CD14-positive monocyte (primary cell): ENCODE measurements around the gene TOMM40L. TPM values are rescaled to one million over a fixed set of nuclear protein-coding genes. Genes with fewer than 3 reads are reported as not detected.

Experiments used
- DNase-seq, 3 donors: peaks; one replicate each; pipeline ENCODE4 v3.0.0-alpha.2; 2011 to 2022
- H2AFZ ChIP-seq: 2 replicates; pipeline ENCODE4 v1.6.0; 2012; ENCODE audit warnings: mild to moderate bottlenecking, low read depth, low read length, inconsistent platforms; ENCODE audit not compliant: insufficient read depth, poor library complexity, severe bottlenecking
- H3K27ac ChIP-seq, 2 donors: 1 replicate in 1 of 2; 2 replicates in 1 of 2; pipeline ENCODE4 v1.5.1; 2012 to 2013; ENCODE audit warnings: low read length in 2 of 2, control low read depth in 1 of 2, inconsistent platforms in 1 of 2, low read depth in 1 of 2, mild to moderate bottlenecking in 1 of 2
- H3K27me3 ChIP-seq, 2 donors: one replicate each; pipeline versions ENCODE4 v1.6.0 to v1.6.1; 2011 to 2013; ENCODE audit warnings: low read length in 2 of 2; ENCODE audit not compliant: control insufficient read depth in 2 of 2, insufficient read depth in 2 of 2
- H3K36me3 ChIP-seq, 2 donors: replicated peaks in 1 of 2; 1 replicate in 1 of 2; 2 replicates in 1 of 2; pipeline versions ENCODE4 v1.5.1 to v1.6.1; 2012 to 2013; ENCODE audit warnings: low read length in 2 of 2, control low read depth in 1 of 2, inconsistent platforms in 1 of 2, mild to moderate bottlenecking in 1 of 2; ENCODE audit not compliant: insufficient read depth in 2 of 2, control insufficient read depth in 1 of 2
- H3K4me1 ChIP-seq, 2 donors: 1 replicate in 1 of 2; 2 replicates in 1 of 2; pipeline versions ENCODE4 v1.5.1 to v1.6.1; 2012 to 2013; ENCODE audit warnings: low read length in 2 of 2, control low read depth in 1 of 2, inconsistent platforms in 1 of 2, mild to moderate bottlenecking in 1 of 2, moderate library complexity in 1 of 2; ENCODE audit not compliant: insufficient read depth in 2 of 2, control insufficient read depth in 1 of 2
- H3K4me2 ChIP-seq: replicated peaks from 2 replicates; pipeline ENCODE3; 2012; ENCODE audit warnings: low read length, moderate library complexity, mild to moderate bottlenecking; ENCODE audit not compliant: poor library complexity, severe bottlenecking; ENCODE audit errors: extremely low read depth
- H3K4me3 ChIP-seq, 3 experiments: fragments of 200-600 bp in 1 of 3; sonication (generic) in 1 of 3; replicated peaks in 1 of 3; 1 replicate in 2 of 3; 2 replicates in 1 of 3; pipeline ENCODE4 v1.5.1; 2011 to 2013; ENCODE audit warnings: low read length in 3 of 3, mild to moderate bottlenecking in 3 of 3, control low read depth in 2 of 3, low read depth in 2 of 3, inconsistent platforms in 1 of 3, moderate library complexity in 1 of 3
- H3K79me2 ChIP-seq: 2 replicates; pipeline ENCODE4 v1.6.0; 2012; ENCODE audit warnings: mild to moderate bottlenecking, control low read depth, inconsistent platforms, low read length, moderate library complexity; ENCODE audit not compliant: insufficient read depth
- H3K9ac ChIP-seq: 2 replicates; pipeline ENCODE4 v1.6.0; 2017; ENCODE audit warnings: low read length, mild to moderate bottlenecking; ENCODE audit not compliant: insufficient read depth, poor library complexity, severe bottlenecking
- H3K9me3 ChIP-seq, 2 donors: replicated peaks in 1 of 2; 1 replicate in 1 of 2; 2 replicates in 1 of 2; pipeline versions ENCODE4 v1.5.1 to v1.6.1; 2012 to 2013; ENCODE audit warnings: low read length in 2 of 2, control low read depth in 1 of 2; ENCODE audit not compliant: control insufficient read depth in 1 of 2, insufficient read depth in 1 of 2
- H4K20me1 ChIP-seq: 2 replicates; pipeline ENCODE4 v1.6.0; 2012; ENCODE audit warnings: mild to moderate bottlenecking, low read length, control low read depth, moderate library complexity; ENCODE audit not compliant: insufficient read depth
- H3K27ac Mint-ChIP-seq, 7 donors: one replicate each; pipeline ENCODE4 v1.8.0; 2020; ENCODE audit warnings: mild to moderate bottlenecking in 7 of 7, mixed read lengths in 7 of 7, moderate library complexity in 6 of 7, inconsistent platforms in 2 of 7
- H3K27me3 Mint-ChIP-seq, 3 donors: one replicate each; pipeline ENCODE4 v1.8.0; 2021 to 2022; ENCODE audit warnings: low read depth in 3 of 3, mild to moderate bottlenecking in 3 of 3, mixed read lengths in 3 of 3, moderate library complexity in 3 of 3, inconsistent platforms in 1 of 3
- H3K36me3 Mint-ChIP-seq, 2 donors: one replicate each; pipeline ENCODE4 v1.8.0; 2020; ENCODE audit warnings: mixed read lengths in 2 of 2, inconsistent platforms in 1 of 2, mild to moderate bottlenecking in 1 of 2
- H3K4me1 Mint-ChIP-seq: one replicate; pipeline ENCODE4 v1.8.0; 2020; ENCODE audit warnings: mild to moderate bottlenecking, mixed read lengths
- H3K4me3 Mint-ChIP-seq, 2 donors: one replicate each; pipeline ENCODE4 v1.8.0; 2020; ENCODE audit warnings: mild to moderate bottlenecking in 2 of 2, mixed read lengths in 2 of 2, moderate library complexity in 1 of 2
- H3K9me3 Mint-ChIP-seq, 7 donors: one replicate each; pipeline ENCODE4 v1.8.0; 2020 to 2022; ENCODE audit warnings: mixed read lengths in 7 of 7, mild to moderate bottlenecking in 6 of 7, moderate library complexity in 6 of 7, inconsistent platforms in 2 of 7
- CTCF ChIP-seq: fragments of 200-600 bp; IDR thresholded peaks from one replicate; pipeline ENCODE4 v1.8.0; 2022; ENCODE audit warnings: antibody characterized with exemption, mild to moderate bottlenecking
- WGBS: methylation state at CpG from one replicate; pipeline ENCODE4 v1.1.5; 2013; ENCODE audit warnings: missing lambda C conversion rate; ENCODE audit not compliant: insufficient coverage; 5-methylcytosine and 5-hydroxymethylcytosine counted together
- intact Hi-C, 2 donors: fragments of 100-400 bp; cut with micrococcal nuclease; formaldehyde crosslinking; loops; one replicate each; pipeline versions ENCODE4 v1.15.0 to v1.15.1; 2023
- polyA plus RNA-seq, 3 donors: library from polyadenylated mRNA; depleted of rRNA in 1 of 3; unstranded in 2 of 3; stranded (reverse) in 1 of 3; fragments of 300-500 nt in 2 of 3; fragments of >200 nt in 1 of 3; fragmentation: Illumina TruSeq in 2 of 3; gene quantifications; 1 replicate in 2 of 3; 2 replicates in 1 of 3; pipeline ENCODE4 v1.2.3, GENCODE V29; 2012 to 2021

Gene TOMM40L
- polyA plus RNA-seq, 3 donors: 3.8 to 31.5 (median 5.2) TPM

- peak overlapping the region in 1 of 7 donors; percentile 4 for H3K27ac Mint-ChIP-seq
- no peak for TF ChIP-seq CTCF
Measured at GRCh38 chr1:161190962-161191521, 34.8 kb upstream of the TOMM40L start.

GRCh38 chr1:161191971-161192370, 33.9 kb upstream of the TOMM40L start:
- no peak overlapping the region for H3K4me3 Mint-ChIP-seq
- Histone ChIP-seq H3K79me2 (no peaks in the 10 kb centered on the region), H3K27ac (no peak overlapping the region), H3K27me3 (no peaks in the 10 kb centered on the region), H3K9me3 (no peaks in the 10 kb centered on the region), H2AFZ (no peak overlapping the region), H3K4me2 (no peak overlapping the region), H3K9ac (no peak overlapping the region), H3K4me1 (peaks cover 59 to 63% of the 10 kb centered on the region in 2 donors), H3K4me3 (no peak overlapping the region), H4K20me1 (no peaks in the 10 kb centered on the region), H3K36me3 (no peaks in the 10 kb centered on the region)
- H3K9me3 Mint-ChIP-seq: no peaks in the 10 kb centered on the region
- WGBS: 85% methylated on average over 6 of the region's 8 CpGs
- DNase-seq: no peak
- TF ChIP-seq CTCF: no peak
- H3K4me1 Mint-ChIP-seq: peaks cover 67% of the 10 kb centered on the region
- peaks cover 0 to 3% of the 10 kb centered on the region in 2 donors for H3K36me3 Mint-ChIP-seq
- peak overlapping the region in 1 of 7 donors; percentile 30 for H3K27ac Mint-ChIP-seq
- intact Hi-C loops: no loop called here
- peaks cover 0 to 4% (median 2%) of the 10 kb centered on the region in 3 donors for H3K27me3 Mint-ChIP-seq

More at GRCh38 chr1:161190962-161191521, 34.8 kb upstream of the TOMM40L start:
- no peak overlapping the region for H3K4me2 ChIP-seq
- no peak overlapping the region for H3K4me3 Mint-ChIP-seq
- no peak overlapping the region for H2AFZ ChIP-seq
- H3K4me1 ChIP-seq: peaks cover 65 to 70% of the 10 kb centered on the region in 2 donors
- no peaks in the 10 kb centered on the region for H3K9me3 ChIP-seq
- no peaks in the 10 kb centered on the region for H3K27me3 ChIP-seq
- H3K36me3 ChIP-seq: no peaks in the 10 kb centered on the region
- H3K27ac ChIP-seq: no peak overlapping the region
- WGBS: 94% methylated on average over 18 of the region's 22 CpGs
- no peak overlapping the region for H3K9ac ChIP-seq
- intact Hi-C loops: no loop called here
- peaks cover 75% of the 10 kb centered on the region for H3K4me1 Mint-ChIP-seq
- H4K20me1 ChIP-seq: no peaks in the 10 kb centered on the region
- peaks cover 0 to 4% (median 1%) of the 10 kb centered on the region in 3 donors for H3K27me3 Mint-ChIP-seq
- no peak for DNase-seq
- no peaks in the 10 kb centered on the region for H3K9me3 Mint-ChIP-seq
- H3K4me3 ChIP-seq: no peak overlapping the region
- peaks cover 0 to 4% of the 10 kb centered on the region in 2 donors for H3K36me3 Mint-ChIP-seq
- H3K79me2 ChIP-seq: no peaks in the 10 kb centered on the region
